ENCODE measurements around the gene SLC25A47. TPM values are rescaled to one million over a fixed set of nuclear protein-coding genes. Genes with fewer than 3 reads are reported as not detected.

Gene SLC25A47
- polyA plus RNA-seq, 3 donors, result not detected

GRCh38 chr14:100306101-100306997, 16.8 kb upstream of the SLC25A47 start, which contains the start of gene SLC25A29:
TSS of gene SLC25A29 (minus strand) at chr14:100306444. CDS start at chr14:100306232, 212 bp downstream.
- H3K36me3 ChIP-seq (replicated peaks in 1 of 2; ENCODE audit: control insufficient read depth in 1 of 2, insufficient read depth in 2 of 2, low read length in 2 of 2), result no peaks in the 10 kb centered on the region
- H3K9ac ChIP-seq (ENCODE audit: insufficient read depth, low read length, poor library complexity, severe bottlenecking), result peak within 1 kb of the TSS; percentile 84
- peak within 1 kb of the TSS; percentile 71 for H2AFZ ChIP-seq (ENCODE audit: insufficient read depth, low read depth, low read length, poor library complexity, severe bottlenecking)
- H3K27me3 ChIP-seq (ENCODE audit: control insufficient read depth in 2 of 2, insufficient read depth in 2 of 2, low read length in 2 of 2), result no peaks in the 10 kb centered on the region
- Mint-ChIP-seq H3K9me3 (peaks cover 0 to 4% (median 0%) of the 10 kb centered on the region in 7 donors), H3K27me3 (ENCODE audit: low read depth in 3 of 3) (peaks cover 8 to 19% (median 9%) of the 10 kb centered on the region in 3 donors), H3K4me1 (peaks cover 55% of the 10 kb centered on the region), H3K4me3 (peak within 1 kb of the TSS; percentile 93 to 95), H3K27ac (peak within 1 kb of the TSS in 6 of 7 donors; percentile 38 to 93 (median 83)), H3K36me3 (peaks cover 0 to 4% of the 10 kb centered on the region in 2 donors)
- peak within 1 kb of the TSS; percentile 43 to 83 for H3K27ac ChIP-seq (ENCODE audit: low read depth in 1 of 2, low read length in 2 of 2)
- peak within 1 kb of the TSS; percentile 71 to 81 (median 73) for H3K4me3 ChIP-seq (replicated peaks in 1 of 3; ENCODE audit: low read depth in 2 of 3, low read length in 3 of 3)
- peaks cover 33% of the 10 kb centered on the region for H3K79me2 ChIP-seq (ENCODE audit: insufficient read depth, low read length)
- intact Hi-C loops (cut with micrococcal nuclease), result loop anchor here (2.0 to 5.0 kb wide), 4 partner anchors 36 to 71 kb away; partner anchors contain the start of gene WDR25 (in 2 of the 2)
- H3K4me1 ChIP-seq (ENCODE audit: control insufficient read depth in 1 of 2, insufficient read depth in 2 of 2, low read length in 2 of 2), result peaks cover 46 to 58% of the 10 kb centered on the region in 2 donors
- H4K20me1 ChIP-seq (ENCODE audit: insufficient read depth, low read length), result peaks cover 17% of the 10 kb centered on the region
- peak within 1 kb of the TSS; percentile 93 for H3K4me2 ChIP-seq (replicated peaks; ENCODE audit: extremely low read depth, low read length, poor library complexity, severe bottlenecking)
- H3K9me3 ChIP-seq (replicated peaks in 1 of 2; ENCODE audit: control insufficient read depth in 1 of 2, insufficient read depth in 1 of 2, low read length in 2 of 2), result no peaks in the 10 kb centered on the region
- peak; percentile 71 to 78 (median 71) for DNase-seq
- TF ChIP-seq CTCF (IDR thresholded peaks at IDR 0.05), result no peak
- under 1% methylated on average over 130 of the region's 131 CpGs for WGBS (ENCODE audit: insufficient coverage)

GRCh38 chr14:100306998-100307765, 16.0 kb upstream of the SLC25A47 start:
- Mint-ChIP-seq H3K4me3 (peak overlapping the region; percentile 92 to 95), H3K27me3 (ENCODE audit: low read depth in 3 of 3) (peaks cover 8 to 19% (median 9%) of the 10 kb centered on the region in 3 donors), H3K27ac (peak overlapping the region in 6 of 7 donors; percentile 38 to 93 (median 80)), H3K9me3 (peaks cover 0 to 7% (median 0%) of the 10 kb centered on the region in 7 donors), H3K36me3 (peaks cover 0 to 4% of the 10 kb centered on the region in 2 donors), H3K4me1 (peaks cover 62% of the 10 kb centered on the region)
- H3K4me2 ChIP-seq (replicated peaks; ENCODE audit: extremely low read depth, low read length, poor library complexity, severe bottlenecking), result peak overlapping the region; percentile 93
- WGBS (ENCODE audit: insufficient coverage), result 2% methylated on average over 38 of the region's 49 CpGs
- DNase-seq, result peak; percentile 33 to 46 (median 40)
- no peaks in the 10 kb centered on the region for H3K27me3 ChIP-seq (ENCODE audit: control insufficient read depth in 2 of 2, insufficient read depth in 2 of 2, low read length in 2 of 2)
- peak overlapping the region; percentile 71 for H2AFZ ChIP-seq (ENCODE audit: insufficient read depth, low read depth, low read length, poor library complexity, severe bottlenecking)
- intact Hi-C loops (cut with micrococcal nuclease), result loop anchor here (2.0 to 5.0 kb wide), 4 partner anchors 35 to 70 kb away; partner anchors contain the start of gene WDR25 (in 2 of the 2)
- H3K27ac ChIP-seq (ENCODE audit: low read depth in 1 of 2, low read length in 2 of 2), result peak overlapping the region; percentile 43 to 83
- no peak for TF ChIP-seq CTCF (IDR thresholded peaks at IDR 0.05)
- H3K36me3 ChIP-seq (replicated peaks in 1 of 2; ENCODE audit: control insufficient read depth in 1 of 2, insufficient read depth in 2 of 2, low read length in 2 of 2), result no peaks in the 10 kb centered on the region
- H3K9me3 ChIP-seq (replicated peaks in 1 of 2; ENCODE audit: control insufficient read depth in 1 of 2, insufficient read depth in 1 of 2, low read length in 2 of 2), result no peaks in the 10 kb centered on the region
- peaks cover 54 to 66% of the 10 kb centered on the region in 2 donors for H3K4me1 ChIP-seq (ENCODE audit: control insufficient read depth in 1 of 2, insufficient read depth in 2 of 2, low read length in 2 of 2)
- peak overlapping the region; percentile 59 to 81 (median 73) for H3K4me3 ChIP-seq (replicated peaks in 1 of 3; ENCODE audit: low read depth in 2 of 3, low read length in 3 of 3)
- H3K79me2 ChIP-seq (ENCODE audit: insufficient read depth, low read length), result peaks cover 33% of the 10 kb centered on the region
- peak overlapping the region; percentile 84 for H3K9ac ChIP-seq (ENCODE audit: insufficient read depth, low read length, poor library complexity, severe bottlenecking)
- peaks cover 17% of the 10 kb centered on the region for H4K20me1 ChIP-seq (ENCODE audit: insufficient read depth, low read length)
